Astrocyte of the cerebellum (primary cell): Measurements from ENCODE around the gene AVEN.
"Not testable (repeated sequence)": the region's sequence is repeated elsewhere in the genome, so short reads cannot be mapped to it uniquely, and the experiment has no call there.

Experiments used
- DNase-seq: peaks from one replicate; pipeline ENCODE4 v3.0.0-alpha.2; 2011; ENCODE audit warnings: low read depth
- H3K4me3 ChIP-seq: 2 replicates; pipeline ENCODE4 v1.5.1; 2011; ENCODE audit warnings: mild to moderate bottlenecking, low read depth, low read length, moderate library complexity
- CTCF ChIP-seq: IDR thresholded peaks from 2 replicates; pipeline ENCODE4 v1.5.1; 2012; ENCODE audit warnings: low read length, low read depth, moderate library complexity, mild to moderate bottlenecking; ENCODE audit errors: missing control alignments
- in situ Hi-C: cut with HindIII; loops from 2 replicates; pipeline ENCODE4 v1.10.0; 2017; ENCODE audit warnings: low sequenced_read_pairs

AVEN gene

GRCh38 chr15:34055868-34056595, 17.0 kb upstream of the AVEN start:
- TF ChIP-seq CTCF, result no peak
- H3K4me3 ChIP-seq, result no peak overlapping the region
- DNase-seq, result peak; percentile 50
- in situ Hi-C loops, result no loop called here

- H3K4me3 ChIP-seq, result no peak overlapping the region
- DNase-seq, result no peak
- in situ Hi-C loops, result no loop called here
- TF ChIP-seq CTCF, result no peak
Measured at GRCh38 chr15:34054081-34054707, 15.2 kb upstream of the AVEN start.

- in situ Hi-C loops, DNase-seq, H3K4me3 ChIP-seq: not testable (repeated sequence)
Measured at GRCh38 chr15:34050385-34050784, 11.4 kb upstream of the AVEN start.

GRCh38 chr15:34049112-34049511, 10.1 kb upstream of the AVEN start:
- DNase-seq, result peak; percentile 72
- TF ChIP-seq CTCF, result no peak
- in situ Hi-C loops, result no loop called here
- H3K4me3 ChIP-seq, result no peak overlapping the region

- TF ChIP-seq CTCF, result no peak
- H3K4me3 ChIP-seq, result no peak overlapping the region
- in situ Hi-C loops, result no loop called here
- DNase-seq, result peak; percentile 39
Measured at GRCh38 chr15:34047893-34048775, 9.1 kb upstream of the AVEN start.

- TF ChIP-seq CTCF, result no peak
- in situ Hi-C loops, result no loop called here
- no peak overlapping the region for H3K4me3 ChIP-seq
- DNase-seq, result no peak
Measured at GRCh38 chr15:34046471-34047145, 7.6 kb upstream of the AVEN start.
